Ovary (tissue), 9 donors: ENCODE measurements around the gene FAM13C. TPM values are rescaled to one million over a fixed set of nuclear protein-coding genes. Genes with fewer than 3 reads are reported as not detected.

Experiments
- DNase-seq, 5 donors: peaks; one replicate each; pipeline ENCODE4 v3.0.0-alpha.2; 2019 to 2020
- H3K27ac ChIP-seq, 2 donors: fragments of 200-600 bp; one replicate each; pipeline versions ENCODE4 v1.5.1 to v1.8.0; 2019 to 2022
- H3K27me3 ChIP-seq: fragments of 200-600 bp; one replicate; pipeline ENCODE4 v1.8.0; 2022
- H3K36me3 ChIP-seq: fragments of 200-600 bp; sonication (generic); one replicate; pipeline ENCODE4 v1.5.1; 2019
- H3K4me1 ChIP-seq: one replicate; pipeline ENCODE4 v1.8.1; 2013; ENCODE audit warnings: mild to moderate bottlenecking, moderate library complexity; ENCODE audit not compliant: insufficient read depth
- H3K4me3 ChIP-seq: fragments of 200-600 bp; sonication (generic); one replicate; pipeline ENCODE4 v1.5.1; 2017
- H3K9me3 ChIP-seq, 2 donors: fragments of 200-600 bp in 1 of 2; sonication (generic) in 1 of 2; one replicate each; pipeline versions ENCODE4 v1.5.1 to v1.8.1; 2013 to 2019; ENCODE audit warnings: mild to moderate bottlenecking in 1 of 2, moderate library complexity in 1 of 2
- EP300 ChIP-seq: sonication (generic); formaldehyde crosslinking; IDR thresholded peaks from one replicate; pipeline ENCODE4 v1.6.1; 2017; ENCODE audit warnings: antibody characterized with exemption
- POLR2A ChIP-seq: fragments of 450-650 bp; IDR thresholded peaks from one replicate; pipeline ENCODE4 v1.6.1; 2017; ENCODE audit warnings: antibody characterized with exemption, mild to moderate bottlenecking, moderate library complexity
- WGBS, 3 donors: extraction: QIAGEN DNeasy Blood & Tissue Kit in 1 of 3; methylation state at CpG; one replicate each; pipeline versions ENCODE4 v1.1.5 to v1.1.7; 2013 to 2017; 5-methylcytosine and 5-hydroxymethylcytosine counted together
- intact Hi-C, 4 donors: fragments of 100-400 bp; cut with DNase I; formaldehyde crosslinking; loops; one replicate each; pipeline versions ENCODE4 v1.11.0 to v1.15.1; 2022 to 2023
- polyA plus RNA-seq, 2 donors: library from polyadenylated mRNA; stranded (reverse); fragments of 200-250 nt in 1 of 2; fragments of 350-450 nt in 1 of 2; fragmentation: Illumina TruSeq in 1 of 2; extraction: RNeasy Lipid Tissue Mini Kit (QIAGEN cat#74804) in 1 of 2; gene quantifications; one replicate each; pipeline ENCODE4 v1.2.3, GENCODE V29; 2013 to 2014
- total RNA-seq, 7 donors: library from RNA; depleted of rRNA in 2 of 7; stranded (reverse); fragments of >200 nt in 2 of 7; fragmentation: NEBNext Ultra II Directional in 3 of 7; extraction: Animal tissue kit (Norgen Biotek cat#: 25700) in 3 of 7; gene quantifications; one replicate each; pipeline versions ENCODE4 v1.1.0 to v1.2.4, GENCODE V29; 2016 to 2023
- TF ChIP-seq, protein P1 (sequence below), 3 donors: fragments of 450-650 bp in 2 of 3; fragments of 200-600 bp in 1 of 3; IDR thresholded peaks; one replicate each; pipeline versions ENCODE4 v1.5.1 to v1.8.0; 2016 to 2022; ENCODE audit warnings: antibody characterized with exemption in 3 of 3, mild to moderate bottlenecking in 1 of 3
- donor health status: DM: no; HTN: no; CAD: no; lungs with moderate emphysema.
- donor health status: DM: no; HTN: no; CAD: no.
- donor health status: Bipolar disorder and iron deficiency.
- donor health status: DM: yes; HTN: yes; CAD: no.
- donor health status: DM: no; HTN: no; CAD: no.
- donor health status: DM: yes; HTN: yes; CAD: no.

The FAM13C gene
- total and polyA plus RNA-seq, 9 donors = 11.9 to 35.2 (median 20.2) TPM

- Histone ChIP-seq H3K27me3 (no peaks in the 10 kb centered on the region), H3K4me3 (no peak overlapping the region), H3K9me3 (no peaks in the 10 kb centered on the region), H3K36me3 (no peaks in the 10 kb centered on the region), H3K27ac (peak overlapping the region in 1 of 2 donors; percentile 43), H3K4me1 (peaks cover 16% of the 10 kb centered on the region)
- 96 to 100% (median 97%) methylated on average over 2 of the region's 2 CpGs for WGBS, 3 donors
- no peak for DNase-seq
- no peak for TF ChIP-seq EP300
- no peak for TF ChIP-seq POLR2A
- TF ChIP-seq, protein P1, sequence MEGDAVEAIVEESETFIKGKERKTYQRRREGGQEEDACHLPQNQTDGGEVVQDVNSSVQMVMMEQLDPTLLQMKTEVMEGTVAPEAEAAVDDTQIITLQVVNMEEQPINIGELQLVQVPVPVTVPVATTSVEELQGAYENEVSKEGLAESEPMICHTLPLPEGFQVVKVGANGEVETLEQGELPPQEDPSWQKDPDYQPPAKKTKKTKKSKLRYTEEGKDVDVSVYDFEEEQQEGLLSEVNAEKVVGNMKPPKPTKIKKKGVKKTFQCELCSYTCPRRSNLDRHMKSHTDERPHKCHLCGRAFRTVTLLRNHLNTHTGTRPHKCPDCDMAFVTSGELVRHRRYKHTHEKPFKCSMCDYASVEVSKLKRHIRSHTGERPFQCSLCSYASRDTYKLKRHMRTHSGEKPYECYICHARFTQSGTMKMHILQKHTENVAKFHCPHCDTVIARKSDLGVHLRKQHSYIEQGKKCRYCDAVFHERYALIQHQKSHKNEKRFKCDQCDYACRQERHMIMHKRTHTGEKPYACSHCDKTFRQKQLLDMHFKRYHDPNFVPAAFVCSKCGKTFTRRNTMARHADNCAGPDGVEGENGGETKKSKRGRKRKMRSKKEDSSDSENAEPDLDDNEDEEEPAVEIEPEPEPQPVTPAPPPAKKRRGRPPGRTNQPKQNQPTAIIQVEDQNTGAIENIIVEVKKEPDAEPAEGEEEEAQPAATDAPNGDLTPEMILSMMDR (IDR thresholded peaks at IDR 0.05) = no peak
- intact Hi-C loops = no loop called here
Observed at GRCh38 chr10:59335497-59335896, 26.9 kb downstream of the FAM13C start.

DNA sequence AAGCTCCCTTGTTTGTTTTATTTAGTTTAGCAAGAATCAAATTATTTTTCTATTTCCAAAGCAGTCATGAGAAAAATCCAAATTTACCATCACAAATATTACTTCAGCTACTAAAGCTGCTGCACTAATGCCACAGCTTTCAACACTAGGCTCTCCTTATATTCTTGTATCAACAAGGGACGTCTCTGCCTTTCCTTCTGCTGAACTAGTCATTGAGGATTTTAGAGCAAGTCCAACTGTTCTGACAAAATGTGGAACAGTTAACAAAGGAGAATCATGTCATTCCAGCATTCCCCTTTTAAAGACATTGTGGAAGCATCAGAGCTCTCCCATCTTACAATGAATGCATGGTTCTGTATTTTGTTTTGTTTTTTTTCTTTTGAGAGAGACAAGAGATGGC is 28.6 kb downstream of the FAM13C start:
- H3K27me3 ChIP-seq = no peaks in the 10 kb centered on the region
- 9 to 19% (median 14%) methylated on average over 1 of the region's 1 CpG for WGBS, 3 donors

GRCh38 chr10:59332581-59332980 is 29.8 kb downstream of the FAM13C start:
- no peak for DNase-seq
- Histone ChIP-seq H3K4me1 (peaks cover 9% of the 10 kb centered on the region), H3K27me3 (no peaks in the 10 kb centered on the region), H3K4me3 (no peak overlapping the region), H3K27ac (no peak overlapping the region), H3K9me3 (no peaks in the 10 kb centered on the region), H3K36me3 (no peaks in the 10 kb centered on the region)
- no peak for TF ChIP-seq EP300
- no peak for TF ChIP-seq POLR2A
- TF ChIP-seq, protein P1 (IDR thresholded peaks at IDR 0.05) = no peak
- intact Hi-C loops = no loop called here

More for the DNA sequence above, 28.6 kb downstream of the FAM13C start:
- no peaks in the 10 kb centered on the region for H3K9me3 ChIP-seq
- peaks cover 15% of the 10 kb centered on the region for H3K4me1 ChIP-seq
- TF ChIP-seq EP300 = no peak
- TF ChIP-seq, protein P1 (IDR thresholded peaks at IDR 0.05) = no peak
- TF ChIP-seq POLR2A = no peak
- no peak overlapping the region for H3K4me3 ChIP-seq
- no peak for DNase-seq
- H3K27ac ChIP-seq = peak overlapping the region in 1 of 2 donors; percentile 50
- no peaks in the 10 kb centered on the region for H3K36me3 ChIP-seq
- intact Hi-C loops = no loop called here

DNA sequence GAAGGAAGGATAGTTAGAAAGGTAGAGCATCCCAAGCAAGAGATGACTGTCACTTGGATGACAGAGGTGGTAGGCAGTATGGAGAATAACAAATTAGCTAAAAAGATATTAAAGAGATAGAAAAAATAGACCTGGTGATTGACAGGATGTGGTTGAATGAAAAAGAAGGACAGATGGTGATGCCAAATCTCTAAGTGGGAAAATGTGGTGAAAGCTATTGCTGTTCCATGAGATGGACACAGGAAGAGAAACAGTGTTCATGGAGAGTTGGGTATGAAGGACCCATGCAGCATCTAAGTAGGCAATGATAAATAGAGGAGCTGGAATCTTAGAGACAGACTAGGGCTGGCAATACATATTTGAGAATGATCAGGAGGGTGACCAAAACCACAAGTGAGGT is 30.7 kb downstream of the FAM13C start:
- peaks cover 4% of the 10 kb centered on the region for H3K4me1 ChIP-seq
- no peak overlapping the region for H3K4me3 ChIP-seq
- H3K9me3 ChIP-seq = no peaks in the 10 kb centered on the region
- H3K36me3 ChIP-seq = no peaks in the 10 kb centered on the region
- no peak for DNase-seq
- no peaks in the 10 kb centered on the region for H3K27me3 ChIP-seq
- no peak overlapping the region for H3K27ac ChIP-seq
- intact Hi-C loops = no loop called here
- TF ChIP-seq POLR2A (no peak), EP300 (no peak)
- TF ChIP-seq, protein P1 (IDR thresholded peaks at IDR 0.05) = no peak

DNA sequence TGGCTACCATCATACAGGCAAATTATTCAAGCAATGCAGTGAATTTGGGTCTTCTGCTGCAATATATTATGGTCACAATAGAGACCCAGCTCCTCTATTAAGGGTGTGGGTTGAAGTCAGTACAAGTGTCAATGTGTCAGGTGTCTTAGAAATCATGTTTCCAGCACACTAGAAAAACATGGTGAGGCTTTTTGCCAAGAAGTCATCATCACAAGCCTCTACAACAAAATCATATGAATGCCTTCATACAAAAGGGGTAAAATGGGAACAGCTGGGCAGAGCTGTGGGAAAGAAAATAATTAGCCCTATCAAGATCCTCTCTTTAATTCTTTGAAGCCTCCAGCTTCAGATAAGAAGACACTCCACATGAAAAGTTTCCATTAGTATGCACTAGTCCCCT is 37.2 kb downstream of the FAM13C start:
- Histone ChIP-seq H3K27me3 (no peaks in the 10 kb centered on the region), H3K4me3 (no peak overlapping the region), H3K27ac (no peak overlapping the region), H3K9me3 (no peaks in the 10 kb centered on the region), H3K4me1 (peaks cover 20% of the 10 kb centered on the region), H3K36me3 (no peaks in the 10 kb centered on the region)
- intact Hi-C loops = no loop called here
- no peak for TF ChIP-seq POLR2A
- TF ChIP-seq, protein P1 (IDR thresholded peaks at IDR 0.05) = no peak
- TF ChIP-seq EP300 = no peak
- no peak for DNase-seq
